Activated CD8-positive, alpha-beta T cell treated with anti-CD3 and anti-CD28 coated beads for 36 hours (primary cell): Measurements from ENCODE around the gene CALN1. TPM values are rescaled to one million over a fixed set of nuclear protein-coding genes. Genes with fewer than 3 reads are reported as not detected.

Experiments
- ATAC-seq: fragments of 200-7000 bp; cut with Tn5 transposase; one replicate; pipeline ENCODE4 v1.10.0; 2021; ENCODE audit warnings: mild to moderate bottlenecking, moderate library complexity
- CTCF ChIA-PET: fragments of 350-600 bp; sonication (Branson Sonifier 250); formaldehyde crosslinking; loops from one replicate; lab custom pipeline; 2021; ENCODE audit warnings: antibody characterized with exemption; lab: Charles Lee
- POLR2A ChIA-PET: fragments of 350-600 bp; sonication (Branson Sonifier 250); formaldehyde crosslinking; loops from one replicate; lab custom pipeline; 2021; ENCODE audit warnings: antibody characterized with exemption; lab: Charles Lee
- DNase-seq: peaks from one replicate; pipeline ENCODE4 v3.0.0-alpha.2; 2020
- H3K27ac Mint-ChIP-seq: one replicate; pipeline ENCODE4 v1.8.0; 2021; ENCODE audit warnings: mild to moderate bottlenecking, mixed read lengths
- H3K27me3 Mint-ChIP-seq: one replicate; pipeline ENCODE4 v1.8.0; 2021; ENCODE audit warnings: mixed read lengths
- H3K36me3 Mint-ChIP-seq: one replicate; pipeline ENCODE4 v1.8.0; 2021; ENCODE audit warnings: low read depth, mixed read lengths
- H3K4me1 Mint-ChIP-seq: one replicate; pipeline ENCODE4 v1.8.0; 2021; ENCODE audit warnings: low read depth, mixed read lengths
- H3K4me3 Mint-ChIP-seq: one replicate; pipeline ENCODE4 v1.8.0; 2021; ENCODE audit warnings: mild to moderate bottlenecking, moderate library complexity, mixed read lengths
- H3K9me3 Mint-ChIP-seq: one replicate; pipeline ENCODE4 v1.8.0; 2021; ENCODE audit warnings: mixed read lengths
- CTCF ChIP-seq: fragments of 200-600 bp; IDR thresholded peaks from one replicate; pipeline ENCODE4 v1.8.0; 2022; ENCODE audit warnings: antibody characterized with exemption, mild to moderate bottlenecking
- intact Hi-C: fragments of 100-400 bp; cut with micrococcal nuclease; formaldehyde crosslinking; loops from one replicate; pipeline ENCODE4 v1.10.0; 2022
- total RNA-seq, 2 experiments: library from RNA; stranded (reverse); gene quantifications; one replicate each; pipeline ENCODE4 v1.2.3, GENCODE V29; 2021

The CALN1 gene
- total RNA-seq, 2 experiments from 2014 or later = 0.02 to 0.16 TPM

- Mint-ChIP-seq H3K9me3 (no peaks in the 10 kb centered on the region), H3K27ac (no peak overlapping the region), H3K36me3 (no peaks in the 10 kb centered on the region), H3K27me3 (no peaks in the 10 kb centered on the region), H3K4me3 (no peak overlapping the region), H3K4me1 (no peaks in the 10 kb centered on the region)
- CTCF ChIA-PET = no interaction called here
- no peak for ATAC-seq
- intact Hi-C loops = no loop called here
- DNase-seq = no peak
- POLR2A ChIA-PET = no interaction called here
- TF ChIP-seq CTCF = no peak
Observed at GRCh38 chr7:72016574-72016973, 395.6 kb downstream of the CALN1 start.

GRCh38 chr7:72015136-72015535 is 397.0 kb downstream of the CALN1 start:
- ATAC-seq (no peak), DNase-seq (no peak)
- intact Hi-C loops = no loop called here
- H3K4me3 Mint-ChIP-seq = no peak overlapping the region
- H3K27me3 Mint-ChIP-seq = no peaks in the 10 kb centered on the region
- POLR2A ChIA-PET = no interaction called here
- no peaks in the 10 kb centered on the region for H3K9me3 Mint-ChIP-seq
- TF ChIP-seq CTCF = no peak
- no peak overlapping the region for H3K27ac Mint-ChIP-seq
- CTCF ChIA-PET = interaction anchor here (0.6 kb wide), 1 partner anchor 19 kb away, joined by 3 read pairs; no protein-coding TSS in a partner anchor
- no peaks in the 10 kb centered on the region for H3K36me3 Mint-ChIP-seq
- no peaks in the 10 kb centered on the region for H3K4me1 Mint-ChIP-seq

- DNase-seq (no peak), ATAC-seq (no peak)
- intact Hi-C loops = no loop called here
- Mint-ChIP-seq H3K27me3 (no peaks in the 10 kb centered on the region), H3K4me3 (no peak overlapping the region), H3K27ac (no peak overlapping the region), H3K36me3 (no peaks in the 10 kb centered on the region), H3K4me1 (no peaks in the 10 kb centered on the region), H3K9me3 (no peaks in the 10 kb centered on the region)
- ChIA-PET CTCF (no interaction called here), POLR2A (no interaction called here)
- no peak for TF ChIP-seq CTCF
Observed at GRCh38 chr7:72007018-72007417, 405.1 kb downstream of the CALN1 start.

- ATAC-seq (no peak), DNase-seq (no peak)
- Mint-ChIP-seq H3K27me3 (no peaks in the 10 kb centered on the region), H3K4me1 (no peaks in the 10 kb centered on the region), H3K4me3 (no peak overlapping the region), H3K36me3 (no peaks in the 10 kb centered on the region), H3K27ac (no peak overlapping the region), H3K9me3 (no peaks in the 10 kb centered on the region)
- intact Hi-C loops = no loop called here
- ChIA-PET POLR2A (no interaction called here), CTCF (no interaction called here)
- no peak for TF ChIP-seq CTCF
Observed at GRCh38 chr7:72003236-72003635, 408.9 kb downstream of the CALN1 start.

GRCh38 chr7:71996141-71996540 is 416.0 kb downstream of the CALN1 start:
- Mint-ChIP-seq H3K27ac (no peak overlapping the region), H3K9me3 (peaks cover 2% of the 10 kb centered on the region), H3K36me3 (no peaks in the 10 kb centered on the region), H3K4me1 (no peaks in the 10 kb centered on the region), H3K4me3 (no peak overlapping the region), H3K27me3 (no peaks in the 10 kb centered on the region)
- intact Hi-C loops = no loop called here
- no peak for TF ChIP-seq CTCF
- ATAC-seq (no peak), DNase-seq (no peak)
- POLR2A ChIA-PET = no interaction called here
- CTCF ChIA-PET = no interaction called here
